ENCODE results near the gene WIPF1.
"Not testable (repeated sequence)": the region's sequence is repeated elsewhere in the genome, so short reads cannot be mapped to it uniquely, and the experiment has no call there.

The WIPF1 gene

DNA sequence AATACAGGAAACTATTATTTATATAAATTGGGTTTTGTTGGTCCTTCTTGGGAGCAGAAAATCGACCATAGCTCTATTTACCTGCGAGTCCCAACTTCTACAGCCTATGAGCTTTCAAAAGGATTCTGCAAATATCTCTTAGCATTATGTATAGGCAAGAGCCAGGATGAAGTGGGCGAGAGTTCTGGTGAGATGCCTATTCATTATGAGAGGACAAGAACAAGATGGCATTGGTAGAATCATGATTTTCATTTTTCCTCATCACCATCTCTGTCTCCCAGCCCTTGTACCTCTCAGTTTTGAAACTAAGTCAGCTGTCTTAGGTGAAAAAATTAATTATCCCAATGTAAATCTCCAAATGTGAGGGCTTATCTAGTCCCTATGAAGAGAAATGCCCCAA, 25.0 kb downstream of the WIPF1 start:
- DNase-seq (ENCODE audit: low read depth in 2 of 2), result no peak

DNA sequence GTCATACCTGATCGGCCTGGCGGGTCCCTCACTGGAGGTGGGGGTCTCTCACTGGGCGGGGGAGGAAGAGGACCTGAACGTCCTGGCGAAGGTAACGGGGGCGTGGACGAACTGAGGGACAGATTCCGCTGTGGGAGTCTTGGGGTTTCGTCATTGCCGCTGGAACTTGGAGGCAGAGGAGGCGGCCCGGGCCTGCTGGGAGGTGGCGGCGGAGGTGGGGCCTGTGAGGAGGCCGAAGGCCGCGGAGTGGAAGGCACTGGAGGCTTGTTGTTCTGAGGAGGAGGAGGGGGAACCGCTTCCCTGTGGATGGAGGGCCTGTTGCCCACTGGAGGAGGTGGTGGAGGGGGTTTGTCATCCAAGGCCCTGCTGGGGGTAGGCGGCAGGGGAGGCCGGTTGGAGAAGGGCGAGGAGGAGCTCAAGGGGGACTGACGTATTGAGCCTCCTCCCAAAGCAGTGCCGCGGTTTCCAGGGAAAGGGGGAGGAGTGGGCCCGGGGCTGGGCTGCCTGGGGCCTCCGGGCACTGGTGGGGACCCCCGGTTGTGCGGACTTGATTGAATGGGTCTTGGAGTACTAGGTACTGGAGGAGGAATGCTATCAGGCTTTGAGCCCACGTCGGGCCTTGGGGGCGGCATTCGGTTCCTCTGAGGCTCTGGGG, 25.8 kb downstream of the WIPF1 start:
- DNase-seq (ENCODE audit: low read depth in 2 of 2), result no peak

DNA sequence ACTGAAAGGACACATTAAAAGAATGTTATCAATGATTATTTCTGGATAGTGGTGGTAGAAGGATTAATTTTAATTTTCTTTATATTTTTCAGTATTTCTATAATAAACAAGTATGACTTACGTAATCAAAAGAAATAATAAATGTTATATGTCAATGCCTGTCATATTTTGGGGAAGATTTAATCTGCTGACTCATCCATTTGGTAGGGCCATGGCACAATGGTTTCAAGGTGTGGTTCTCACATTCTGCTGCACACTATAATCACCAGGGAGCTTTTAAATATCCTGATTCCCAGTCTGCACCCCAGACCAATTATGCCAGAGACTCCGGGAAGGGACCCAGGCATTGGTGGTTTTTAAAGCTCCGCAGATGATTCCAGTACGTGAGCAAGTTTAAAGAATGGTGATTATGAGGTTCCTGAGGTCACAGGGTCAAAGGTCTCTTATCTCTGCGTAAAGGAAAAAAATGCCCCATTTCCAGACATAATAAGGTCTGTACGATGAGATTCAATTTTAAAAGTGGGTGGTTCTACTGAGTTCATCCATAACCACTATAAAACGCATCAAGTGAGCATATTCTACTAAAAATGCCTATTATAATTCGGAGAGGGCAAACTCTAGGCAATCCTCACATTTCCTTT, 27.2 kb downstream of the WIPF1 start:
- DNase-seq (ENCODE audit: low read depth in 2 of 2), result no peak

DNA sequence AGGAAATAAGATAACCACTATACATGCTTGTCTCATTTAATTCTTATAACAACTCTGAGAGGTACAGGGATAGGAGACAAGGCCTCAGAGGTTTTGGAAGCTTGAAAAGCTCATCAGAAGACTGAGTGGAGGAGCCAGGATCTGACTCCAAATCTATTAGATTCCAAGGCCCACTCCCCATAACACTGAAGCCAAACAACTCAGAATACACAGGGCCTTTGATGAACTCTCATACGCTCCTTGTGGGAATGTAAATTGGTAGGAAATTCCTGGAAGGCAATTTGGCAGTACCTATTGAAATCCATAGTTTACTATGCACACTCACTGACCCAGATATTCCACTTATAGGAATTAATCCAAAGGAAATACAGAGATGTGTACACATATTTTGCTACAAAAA, 27.9 kb downstream of the WIPF1 start:
- DNase-seq (ENCODE audit: low read depth in 2 of 2), result no peak

DNA sequence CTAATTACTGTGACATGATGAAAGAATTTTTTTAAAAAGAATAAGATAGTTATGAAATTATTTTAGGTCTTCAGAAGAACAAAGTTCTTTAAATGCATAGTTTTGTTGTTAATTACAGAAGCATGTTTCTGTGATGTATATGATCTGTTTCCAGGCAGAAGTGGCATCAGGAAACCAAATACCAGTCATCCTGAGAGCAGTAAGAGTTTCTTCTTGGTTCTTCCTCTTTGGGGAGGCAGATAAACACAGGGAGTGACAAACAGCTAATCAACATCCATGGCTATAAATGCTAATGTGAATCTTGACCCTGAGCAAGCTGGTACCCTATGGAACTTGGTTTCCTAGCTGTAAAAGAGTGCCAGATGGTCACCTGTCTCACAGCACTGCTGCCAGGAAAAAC, 29.2 kb downstream of the WIPF1 start:
- no peak for DNase-seq (ENCODE audit: low read depth in 2 of 2)

DNA sequence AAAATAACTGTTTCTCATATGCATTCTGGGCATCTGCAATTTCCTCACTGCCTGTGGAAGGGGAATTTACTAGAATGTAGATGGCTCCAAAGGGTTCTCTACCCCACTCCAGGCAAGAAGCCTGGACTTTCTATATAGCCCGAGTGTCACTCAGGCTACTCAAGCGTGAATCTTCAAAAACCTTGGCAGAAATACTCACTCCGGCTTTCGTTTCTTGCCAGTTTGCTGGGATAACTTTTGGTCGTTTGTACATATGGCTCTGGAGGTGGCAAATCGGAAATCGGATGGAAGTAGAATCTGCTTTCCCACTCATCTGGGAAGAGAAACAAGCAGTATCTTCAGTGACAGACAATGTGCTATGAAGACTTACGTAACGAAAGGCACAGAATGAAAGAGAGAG, 30.7 kb downstream of the WIPF1 start:
- no peak for DNase-seq (ENCODE audit: low read depth in 2 of 2)

DNA sequence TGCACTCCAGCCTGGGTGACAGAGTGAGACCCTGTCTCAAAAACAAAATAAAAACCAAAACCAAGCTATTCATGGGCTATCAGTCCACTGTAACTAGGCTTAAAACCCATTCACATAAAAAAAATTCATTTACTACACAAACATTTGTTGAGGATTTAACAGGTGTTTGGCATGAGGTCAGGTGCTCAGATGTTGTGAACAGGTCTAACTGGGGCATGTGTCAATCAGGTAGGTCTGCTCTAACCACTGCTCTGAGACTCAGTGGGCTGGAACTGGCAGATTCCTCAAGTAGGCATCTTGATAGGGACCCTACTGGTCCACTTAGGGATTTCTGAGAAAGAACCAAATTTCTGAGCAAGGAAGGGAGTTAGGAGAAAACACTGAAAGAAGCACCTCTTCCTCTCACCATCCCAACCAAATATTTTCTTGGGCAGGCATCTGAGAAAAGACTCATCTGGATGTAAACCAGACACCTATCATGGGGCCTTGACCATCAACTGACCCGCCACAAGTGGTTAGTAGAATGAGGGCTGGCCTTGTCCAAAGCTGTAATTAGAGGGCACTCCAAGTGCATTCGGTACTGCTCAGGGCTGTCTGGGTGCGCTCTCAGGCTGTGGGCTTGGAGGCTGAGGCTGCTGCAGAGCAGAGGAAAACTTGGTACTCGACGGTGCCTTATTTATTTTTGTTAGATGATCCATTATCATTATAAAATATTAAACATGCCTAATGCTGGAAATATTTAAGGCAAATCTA, 33.9 kb downstream of the WIPF1 start:
- no peak for DNase-seq (ENCODE audit: low read depth in 2 of 2)

DNA sequence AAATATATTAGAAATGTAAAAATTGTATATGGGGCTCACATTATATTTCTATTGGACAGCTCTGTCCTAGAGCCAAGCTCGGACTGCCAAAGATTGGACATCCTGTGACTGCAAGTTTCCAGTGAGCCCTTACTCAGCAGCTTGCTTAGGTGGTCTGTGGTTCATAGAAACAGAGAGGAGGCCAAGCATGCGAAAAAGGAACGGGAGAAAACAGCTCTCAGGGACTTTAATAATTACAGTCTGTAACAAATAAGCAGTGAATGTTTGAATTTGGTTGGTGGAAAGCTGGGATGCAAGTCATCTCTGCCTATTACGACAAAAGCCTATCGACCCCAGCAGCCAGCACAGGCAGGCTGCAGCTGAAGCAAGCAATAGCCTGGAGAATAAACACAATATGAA, 35.6 kb downstream of the WIPF1 start:
- DNase-seq (ENCODE audit: low read depth in 2 of 2), result no peak

DNA sequence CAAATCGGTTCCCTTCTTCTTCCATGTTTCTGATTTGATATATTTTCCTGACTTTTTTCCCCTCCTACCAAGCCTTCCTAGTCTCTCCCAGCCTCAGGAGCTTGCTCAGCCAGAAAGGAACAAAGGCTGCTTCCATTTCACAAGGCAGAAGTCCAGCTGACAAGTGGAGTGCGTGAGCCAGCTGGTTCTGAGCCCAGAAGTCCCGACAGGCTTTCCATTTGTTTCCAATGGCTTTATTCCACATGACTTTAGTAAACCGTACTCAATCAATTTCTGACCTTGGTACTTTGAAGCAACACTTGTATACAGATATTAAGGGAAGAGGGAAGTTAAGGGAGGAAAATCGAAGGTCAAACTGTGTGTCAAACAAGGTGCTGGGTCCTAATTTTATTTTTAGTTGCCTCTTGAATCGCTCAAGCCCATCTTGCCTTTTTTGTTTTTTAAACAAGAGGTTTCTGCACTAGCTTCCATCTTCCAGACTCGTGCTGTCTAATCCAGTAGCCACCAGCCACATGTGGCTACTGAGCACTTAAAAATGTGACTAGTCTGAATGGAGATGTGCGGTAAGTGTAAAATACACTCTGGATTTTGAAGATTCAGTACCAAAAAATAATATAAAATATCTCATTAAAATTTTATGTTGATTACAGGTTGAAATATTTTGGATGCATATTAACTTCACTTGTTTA, 36.2 kb downstream of the WIPF1 start:
- no peak for DNase-seq (ENCODE audit: low read depth in 2 of 2)

DNA sequence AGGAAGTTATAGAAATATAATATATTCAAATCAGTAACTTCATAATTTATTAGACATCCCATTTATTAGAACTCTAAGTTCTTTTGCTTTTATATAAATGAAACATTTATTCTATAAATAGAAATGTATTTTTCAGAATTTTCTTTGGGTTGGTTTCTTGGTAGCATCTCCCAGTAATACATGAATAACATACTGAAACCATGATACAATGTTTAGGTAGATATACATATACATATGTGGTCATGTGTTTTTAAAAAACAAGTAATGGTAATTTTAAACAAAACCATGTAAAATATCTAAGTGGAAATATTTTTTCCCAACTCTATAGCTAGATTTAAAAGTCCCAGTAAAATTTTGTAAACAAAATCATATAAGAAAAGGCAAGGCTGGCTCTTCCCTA, 36.9 kb downstream of the WIPF1 start:
- DNase-seq (ENCODE audit: low read depth in 2 of 2), result no peak

DNA sequence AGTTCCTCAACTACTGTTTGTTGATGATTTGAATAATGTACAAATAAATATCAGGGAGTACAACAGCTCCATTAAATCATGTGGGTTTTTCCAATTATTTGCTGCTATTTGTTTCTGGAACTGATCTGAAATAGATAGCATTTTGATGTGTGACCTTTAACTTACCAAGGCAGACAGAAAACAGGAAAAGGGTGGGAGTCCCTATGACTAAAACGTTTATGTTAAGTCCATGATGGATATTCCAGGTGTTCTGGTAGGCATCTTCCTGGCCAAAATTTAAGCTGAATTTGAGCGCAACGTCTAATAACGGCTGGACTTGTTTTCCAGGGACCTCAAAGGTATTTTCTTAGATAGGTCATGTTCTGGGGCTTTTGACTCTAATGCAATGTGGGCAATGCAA, 41.6 kb downstream of the WIPF1 start:
- no peak for DNase-seq (ENCODE audit: low read depth in 2 of 2)

DNA sequence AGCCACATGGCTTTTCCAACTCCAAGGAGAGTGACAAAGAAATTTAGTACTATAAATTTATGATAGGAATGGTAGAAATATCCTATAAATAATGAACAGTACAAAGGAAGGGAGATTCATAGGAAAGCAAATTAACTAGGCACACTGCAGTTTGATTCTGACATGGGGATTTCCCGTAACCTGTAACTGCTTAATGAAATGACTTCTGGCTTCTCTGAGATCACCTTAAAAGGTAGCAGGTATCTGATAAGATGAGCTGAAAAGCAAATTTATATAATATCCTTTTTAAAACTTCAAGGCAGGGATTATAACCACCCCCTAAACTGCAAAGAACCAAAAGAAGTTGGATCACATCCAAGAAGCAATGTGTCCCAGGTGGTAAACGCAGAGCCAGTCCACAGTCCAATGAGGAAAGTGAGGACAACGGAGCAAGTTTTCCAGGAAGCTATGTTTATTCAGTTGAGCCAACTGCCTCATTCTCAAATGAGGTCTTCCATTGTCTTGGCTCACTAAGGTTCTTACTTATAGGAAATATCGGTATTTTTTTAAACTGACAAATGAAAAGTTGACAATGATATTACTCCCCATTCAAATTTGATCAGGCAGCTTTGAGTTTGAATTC, 43.0 kb downstream of the WIPF1 start:
- DNase-seq (ENCODE audit: low read depth in 2 of 2), result no peak

DNA sequence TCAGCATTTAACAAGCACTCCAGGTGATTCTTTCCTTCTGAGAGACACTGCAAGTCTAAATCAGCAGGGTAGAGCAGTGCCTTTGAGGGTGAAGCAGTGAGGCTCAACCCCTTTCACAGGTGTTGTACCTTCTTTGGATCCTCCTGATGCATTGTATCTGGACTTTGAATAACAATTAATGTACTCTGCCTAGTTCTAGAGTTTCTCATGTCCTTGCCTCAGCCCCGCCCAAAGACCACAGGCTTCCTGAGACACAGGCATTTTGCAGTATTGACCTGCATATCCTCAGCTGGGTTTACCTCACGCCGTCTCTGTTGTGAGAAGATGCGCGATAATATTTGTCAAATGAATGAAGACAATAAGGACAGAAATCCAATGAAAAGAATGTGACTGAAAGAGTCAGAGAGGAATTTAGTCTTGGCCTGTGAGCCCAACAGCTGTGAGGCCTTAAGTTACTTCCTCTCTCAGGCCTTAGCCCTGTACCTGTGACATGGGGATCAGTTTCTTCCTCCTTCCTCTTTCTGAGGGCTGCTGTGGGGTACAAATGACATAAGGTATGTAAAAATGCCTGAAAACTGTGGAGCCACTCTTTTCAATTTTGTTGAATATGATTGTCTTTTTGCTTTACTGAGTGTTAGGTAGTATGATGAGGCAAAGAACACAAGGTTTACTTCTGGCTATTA, 43.7 kb downstream of the WIPF1 start:
- no peak for DNase-seq (ENCODE audit: low read depth in 2 of 2)

DNA sequence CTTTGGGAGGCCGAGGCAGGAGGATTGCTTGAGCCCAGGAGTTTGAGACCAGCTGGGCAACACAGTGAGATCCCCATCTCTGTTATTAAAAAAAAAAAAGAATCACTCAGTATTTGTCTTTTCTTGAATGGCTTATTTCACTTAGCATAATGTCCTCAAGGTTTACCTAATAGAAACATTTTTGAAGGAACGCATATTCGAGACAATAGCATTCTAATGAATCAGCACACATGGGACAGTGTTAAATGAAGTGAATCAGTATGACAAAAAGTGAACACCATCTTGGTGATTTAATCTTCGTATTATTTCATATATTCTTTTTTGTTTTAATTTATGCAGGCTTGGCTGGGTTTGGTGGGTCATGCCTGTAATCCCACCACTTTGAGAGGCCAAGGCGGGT, 44.7 kb downstream of the WIPF1 start:
- DNase-seq (ENCODE audit: low read depth in 2 of 2), result no peak

DNA sequence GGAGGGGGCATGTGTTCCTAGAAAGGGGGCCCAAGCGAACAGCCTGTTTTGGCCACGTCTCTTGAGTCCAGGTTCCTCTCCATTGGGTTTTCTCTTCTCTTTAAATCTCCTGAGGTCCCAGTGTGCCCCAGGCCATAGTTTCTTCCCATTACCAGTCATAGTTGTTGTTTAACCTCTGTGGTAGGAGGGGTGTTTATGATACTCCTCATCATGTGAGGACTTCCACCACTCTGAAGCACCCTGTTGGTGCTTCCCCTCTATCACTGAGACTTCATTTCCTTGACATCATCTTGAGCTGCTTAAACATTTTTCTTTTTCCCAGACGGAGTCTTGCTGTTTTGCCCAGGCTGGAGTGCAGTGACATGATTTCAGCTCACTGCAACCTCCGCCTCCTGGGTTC, 45.9 kb downstream of the WIPF1 start:
- DNase-seq (ENCODE audit: low read depth in 2 of 2), result no peak

DNA sequence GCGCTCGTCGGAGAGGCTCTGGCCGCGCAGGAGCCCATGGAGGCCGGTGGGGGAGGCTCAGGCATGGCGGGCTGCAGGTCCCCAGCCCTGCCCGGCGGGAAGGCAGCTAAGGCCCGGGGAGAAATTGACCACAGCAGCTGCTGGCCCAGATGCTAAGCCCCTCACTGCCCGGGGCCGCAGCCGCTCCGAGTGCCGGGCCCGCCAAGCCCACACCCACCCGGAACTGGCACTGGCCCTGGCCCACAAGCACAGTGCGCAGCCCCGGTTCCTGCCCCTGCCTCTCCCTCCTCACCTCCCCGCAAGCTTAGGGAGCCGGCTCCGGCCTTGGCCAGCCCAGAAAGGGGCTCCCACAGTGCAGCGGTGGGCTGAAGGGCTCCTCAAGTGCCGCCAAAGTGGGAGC, 49.0 kb downstream of the WIPF1 start:
- DNase-seq (ENCODE audit: low read depth in 2 of 2), result not testable (repeated sequence)

DNA sequence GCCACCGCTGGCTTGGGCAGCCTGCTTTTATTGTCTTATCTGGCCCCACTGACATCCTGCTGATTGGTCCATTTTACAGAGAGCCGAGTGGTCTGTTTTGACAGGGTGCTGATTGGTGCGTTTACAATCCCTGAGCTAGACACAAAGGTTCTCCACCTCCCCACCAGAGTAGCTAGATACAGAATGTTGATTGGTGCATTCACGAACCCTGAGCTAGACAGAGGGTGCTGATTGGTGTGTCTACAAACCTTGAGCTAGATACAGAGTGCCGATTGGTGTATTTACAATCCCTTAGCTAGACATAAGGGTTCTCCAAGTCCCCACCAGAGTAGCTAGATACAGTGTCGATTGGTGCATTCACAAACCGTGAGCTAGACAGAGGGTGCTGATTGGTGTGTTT, 49.6 kb downstream of the WIPF1 start:
- not testable (repeated sequence) for DNase-seq (ENCODE audit: low read depth in 2 of 2)

DNA sequence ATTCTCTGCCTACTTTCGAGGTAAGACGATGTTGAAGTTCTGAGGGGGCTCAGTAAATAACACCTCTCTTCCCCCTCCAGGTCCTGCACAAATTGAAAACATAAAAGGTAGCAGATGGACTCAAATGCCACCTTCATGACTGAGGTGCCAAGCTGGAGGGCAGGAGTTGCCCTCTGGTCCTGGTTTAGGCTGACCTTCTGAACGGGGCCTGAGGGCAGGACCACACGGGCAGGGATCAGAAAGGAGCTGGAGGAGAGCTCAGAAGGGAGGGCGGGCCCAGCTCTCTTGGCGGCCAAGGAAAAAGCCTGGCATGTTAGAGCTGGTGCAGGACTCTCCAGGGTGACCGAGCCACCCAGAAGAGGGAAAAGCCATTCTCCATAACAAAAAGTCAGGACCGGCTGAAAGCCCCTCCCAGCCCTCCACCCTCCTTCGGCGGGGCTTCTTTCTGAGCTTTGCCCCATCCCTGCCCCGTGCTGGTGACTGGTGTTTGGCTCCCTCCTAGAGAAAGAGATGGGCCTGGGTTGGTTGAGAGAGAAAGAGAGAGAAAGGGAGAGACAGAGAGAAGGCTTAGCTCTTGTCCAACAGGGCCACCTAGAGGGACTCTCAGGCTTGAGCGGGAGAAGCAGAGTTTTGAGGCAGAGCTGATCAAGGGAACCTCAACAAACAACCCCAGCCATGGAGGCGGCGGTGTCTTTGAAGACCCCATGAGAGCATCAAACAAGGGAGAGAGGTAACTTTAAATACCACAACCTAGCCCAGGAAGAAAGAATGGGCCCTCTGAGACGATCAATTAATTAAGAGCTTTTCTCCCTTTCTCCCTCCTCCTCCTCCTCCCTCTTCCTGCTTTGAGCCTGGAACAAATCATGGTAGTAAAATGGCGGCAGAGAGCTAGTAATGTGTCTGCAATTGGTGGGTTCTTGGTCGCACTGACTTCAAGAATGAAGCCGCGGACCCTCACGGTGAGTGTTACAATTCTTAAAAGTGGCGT, 50.8 kb downstream of the WIPF1 start:
- DNase-seq (ENCODE audit: low read depth in 2 of 2), result no peak

DNA sequence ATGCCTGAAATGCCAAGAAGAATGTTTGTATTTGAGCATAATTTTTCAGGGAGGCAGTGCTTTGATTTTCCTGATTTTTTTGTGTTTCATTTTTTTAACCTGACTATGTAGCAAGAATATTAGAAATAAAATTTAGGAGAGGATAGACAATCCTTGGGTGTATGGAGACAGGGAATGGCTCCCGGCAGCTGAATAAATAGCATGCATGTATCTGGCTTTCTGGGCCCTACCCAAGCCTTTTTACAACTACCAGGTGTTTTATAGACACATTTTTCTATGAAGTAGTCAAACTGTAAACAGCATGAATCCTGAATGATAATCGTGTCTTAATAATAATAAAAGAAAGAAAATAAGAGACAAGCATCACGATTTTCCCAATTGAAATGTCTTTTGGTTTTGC, 52.4 kb downstream of the WIPF1 start:
- no peak for DNase-seq (ENCODE audit: low read depth in 2 of 2)

DNA sequence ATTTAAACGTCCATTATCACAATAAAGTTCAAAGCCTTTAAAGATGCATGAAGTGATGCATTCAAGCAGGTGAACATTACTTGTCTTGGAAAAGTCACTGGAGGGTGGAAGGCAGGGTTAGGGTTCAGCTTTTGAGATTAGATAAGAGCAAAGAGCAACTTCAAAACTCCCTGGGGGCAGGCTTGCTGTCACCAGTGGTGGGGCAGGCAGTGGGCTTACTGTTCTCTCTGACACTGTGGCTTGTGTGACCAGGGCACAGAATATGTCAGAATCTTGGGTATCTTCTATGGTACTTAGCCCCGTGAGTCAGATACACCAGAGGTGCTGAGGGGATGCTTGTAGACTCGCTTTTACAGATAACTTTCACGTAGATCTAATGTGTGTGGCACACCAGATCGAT, 52.8 kb downstream of the WIPF1 start:
- no peak for DNase-seq (ENCODE audit: low read depth in 2 of 2)
